HL-60 (cell line): ENCODE data around the gene STAB2.

Source experiments
- CTCF ChIP-seq: IDR thresholded peaks from one replicate; pipeline ENCODE4 v1.5.1; 2011; ENCODE audit warnings: low read length, control low read depth, inconsistent platforms; ENCODE audit not compliant: insufficient read depth
- GABPA ChIP-seq: IDR thresholded peaks from 2 replicates; pipeline ENCODE4 v1.6.1; 2012; ENCODE audit warnings: low read depth
- POLR2AphosphoS5 ChIP-seq: IDR thresholded peaks from 2 replicates; pipeline ENCODE4 v1.6.1; 2012; ENCODE audit warnings: low read depth

GRCh38 chr12:103793046-103793445 is 206.0 kb downstream of the STAB2 start:
- TF ChIP-seq CTCF = no peak
- no peak for TF ChIP-seq GABPA
- TF ChIP-seq POLR2AphosphoS5 = no peak
